Mucosa of stomach (tissue), 1 donor: Measurements from ENCODE around the gene HINFP.

ENCODE experiments used
- H3K27me3 ChIP-seq: one replicate; pipeline ENCODE4 v1.7.0; 2013; ENCODE audit warnings: mild to moderate bottlenecking, low read length; ENCODE audit not compliant: control insufficient read depth, insufficient read depth
- H3K36me3 ChIP-seq: one replicate; pipeline ENCODE4 v1.7.0; 2013; ENCODE audit warnings: low read length; ENCODE audit not compliant: control insufficient read depth, insufficient read depth
- H3K4me1 ChIP-seq: one replicate; pipeline ENCODE4 v1.7.0; 2013; ENCODE audit warnings: mild to moderate bottlenecking, low read length; ENCODE audit not compliant: control insufficient read depth, insufficient read depth
- H3K4me3 ChIP-seq: one replicate; pipeline ENCODE4 v1.7.0; 2013; ENCODE audit warnings: low read length
- H3K9ac ChIP-seq: one replicate; pipeline ENCODE4 v1.7.0; 2013; ENCODE audit warnings: mild to moderate bottlenecking, low read length, moderate library complexity
- H3K9me3 ChIP-seq: one replicate; pipeline ENCODE4 v1.7.0; 2013; ENCODE audit warnings: mild to moderate bottlenecking, low read length, moderate library complexity; ENCODE audit not compliant: control insufficient read depth
- donor health status: Pancreatic carcinoma.

HINFP gene

DNA sequence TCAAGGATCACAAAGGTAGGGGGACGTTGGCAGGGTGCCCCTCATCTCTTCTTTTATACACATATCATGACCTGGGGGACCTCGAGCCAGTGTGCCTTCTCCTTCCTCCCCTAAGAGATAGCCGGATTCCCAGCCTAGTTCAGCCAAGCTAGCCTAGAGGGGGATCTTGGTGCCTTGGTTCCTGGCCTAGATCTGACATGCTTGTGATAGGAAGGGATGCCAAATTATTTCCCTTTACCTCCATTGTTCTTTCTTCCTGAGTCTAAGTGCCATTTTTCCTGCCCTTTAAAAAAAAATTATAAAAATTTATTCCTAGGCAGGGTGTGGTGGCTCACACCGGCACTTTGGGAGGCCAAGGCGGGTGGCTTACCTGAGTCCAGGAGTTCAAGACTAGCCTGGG lies 7.0 kb upstream of the HINFP start:
- no peak overlapping the region for H3K9ac ChIP-seq
- peaks cover under 1% of the 10 kb centered on the region for H3K4me1 ChIP-seq
- peaks cover 15% of the 10 kb centered on the region for H3K36me3 ChIP-seq
- H3K9me3 ChIP-seq, result no peaks in the 10 kb centered on the region
- H3K27me3 ChIP-seq, result no peaks in the 10 kb centered on the region
- no peak overlapping the region for H3K4me3 ChIP-seq

DNA sequence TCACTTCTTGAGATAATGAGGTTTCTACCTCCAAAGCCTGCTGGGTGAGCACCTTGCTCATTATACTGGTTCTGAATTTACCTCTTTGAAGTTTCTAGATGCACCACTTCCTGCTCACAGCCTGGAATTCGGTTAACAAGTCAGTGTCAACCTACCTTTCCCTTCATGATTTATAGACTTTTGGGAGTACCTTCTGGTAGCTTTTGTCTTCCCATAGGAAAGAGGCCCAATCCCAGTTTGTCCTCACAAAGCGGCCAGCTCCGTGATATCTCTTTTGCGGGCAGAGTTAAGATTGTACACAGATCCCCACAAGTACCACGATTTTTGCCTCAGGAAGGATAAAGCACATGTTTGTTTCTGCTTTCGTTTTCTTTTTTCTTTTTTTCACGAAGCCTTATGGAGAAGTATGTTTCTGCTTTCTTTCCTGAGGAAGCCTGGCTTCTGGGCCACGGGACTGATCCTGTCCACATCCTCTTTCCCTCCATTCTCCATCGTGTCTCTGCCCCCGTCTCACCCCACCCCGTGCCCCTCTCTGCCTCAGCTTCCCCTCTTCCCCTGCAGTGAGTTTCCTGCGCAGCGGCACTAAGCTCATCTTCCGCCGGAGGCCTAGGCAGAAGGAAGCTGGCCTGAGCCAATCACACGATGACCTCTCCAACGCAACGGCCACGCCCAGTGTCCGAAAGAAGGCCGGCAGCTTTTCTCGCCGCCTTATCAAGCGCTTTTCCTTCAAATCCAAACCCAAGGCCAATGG lies 5.7 kb upstream of the HINFP start:
- H3K4me3 ChIP-seq, result no peak overlapping the region
- peaks cover 15% of the 10 kb centered on the region for H3K36me3 ChIP-seq
- no peak overlapping the region for H3K9ac ChIP-seq
- H3K4me1 ChIP-seq, result peaks cover 4% of the 10 kb centered on the region
- H3K27me3 ChIP-seq, result no peaks in the 10 kb centered on the region
- H3K9me3 ChIP-seq, result no peaks in the 10 kb centered on the region

DNA sequence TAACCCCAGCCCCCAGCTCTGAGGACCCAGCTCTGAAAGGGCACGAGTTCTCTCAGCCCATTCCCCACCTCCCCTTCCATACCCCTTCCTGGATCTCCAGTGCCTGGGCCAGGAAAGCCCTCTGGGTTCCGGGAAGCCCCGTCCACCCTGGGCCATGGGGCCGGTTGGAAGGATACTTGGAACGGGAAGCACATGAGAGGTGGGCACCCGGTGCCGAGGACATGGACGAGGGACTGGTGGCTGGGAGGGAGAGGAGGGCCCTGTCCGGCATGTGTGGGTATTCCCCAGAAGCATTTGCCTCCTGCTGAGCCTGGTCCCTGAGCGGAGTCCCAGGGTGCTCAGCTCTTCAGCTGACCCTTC lies 5.2 kb upstream of the HINFP start:
- H3K9me3 ChIP-seq, result no peaks in the 10 kb centered on the region
- H3K4me3 ChIP-seq, result no peak overlapping the region
- H3K9ac ChIP-seq, result no peak overlapping the region
- H3K27me3 ChIP-seq, result no peaks in the 10 kb centered on the region
- peaks cover 7% of the 10 kb centered on the region for H3K4me1 ChIP-seq
- H3K36me3 ChIP-seq, result peaks cover 15% of the 10 kb centered on the region

DNA sequence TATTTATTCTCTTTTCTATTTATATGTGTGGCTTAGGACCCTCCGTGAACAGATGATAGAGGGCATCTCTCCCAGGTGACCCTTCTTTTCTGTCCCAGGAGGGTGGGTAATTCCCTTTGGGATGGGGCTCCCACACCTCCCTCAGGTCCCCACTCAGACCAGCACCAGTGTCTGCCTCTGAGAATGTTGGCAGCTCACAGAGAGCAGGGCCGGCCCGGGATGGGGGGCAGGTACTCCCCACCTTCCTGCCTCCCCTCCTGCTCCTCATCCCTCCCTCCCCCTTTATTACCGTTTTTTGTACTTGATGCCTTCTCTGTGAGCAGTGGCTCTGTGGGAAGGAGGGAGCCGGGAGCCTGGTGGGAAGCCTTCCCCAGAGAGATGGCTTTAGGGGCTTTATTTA lies 4.8 kb upstream of the HINFP start:
- Histone ChIP-seq H3K27me3 (no peaks in the 10 kb centered on the region), H3K36me3 (peaks cover 12% of the 10 kb centered on the region), H3K4me3 (no peak overlapping the region), H3K9me3 (no peaks in the 10 kb centered on the region), H3K4me1 (peaks cover 7% of the 10 kb centered on the region), H3K9ac (no peak overlapping the region)

DNA sequence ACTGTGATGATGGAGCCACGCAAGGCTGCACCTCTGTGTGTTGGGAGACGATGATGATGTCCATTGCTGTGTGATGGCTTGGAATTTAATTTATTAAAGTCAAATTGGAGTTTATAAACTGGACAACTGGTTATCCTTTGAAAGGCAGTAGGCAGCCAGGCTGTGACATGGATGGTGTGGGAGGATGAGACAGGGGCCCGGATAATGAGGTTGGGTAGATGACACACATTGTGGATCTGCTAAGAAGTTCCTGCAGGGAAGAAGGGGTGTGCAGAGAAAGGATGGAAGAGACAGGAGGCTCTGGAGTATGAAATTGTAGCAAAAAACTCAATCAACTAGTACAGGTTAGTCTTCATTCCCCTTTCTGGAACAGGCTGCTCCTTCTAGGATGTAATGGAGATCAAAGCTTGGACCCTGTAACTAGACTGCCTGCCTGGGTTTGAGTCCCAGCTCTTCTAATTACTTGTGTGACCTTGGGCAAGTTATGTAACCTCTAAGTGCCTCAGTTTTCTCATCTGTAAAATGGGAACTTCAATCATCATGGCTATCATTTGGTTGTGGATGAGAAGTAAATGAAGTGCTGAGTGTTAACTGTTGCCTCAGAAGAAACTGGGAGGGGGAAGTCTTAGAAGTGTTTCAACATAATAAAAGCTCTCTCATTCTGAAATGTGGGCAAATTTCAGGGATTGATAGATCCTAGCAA lies 4.2 kb upstream of the HINFP start:
- Histone ChIP-seq H3K27me3 (no peaks in the 10 kb centered on the region), H3K9me3 (no peaks in the 10 kb centered on the region), H3K9ac (no peak overlapping the region), H3K4me3 (no peak overlapping the region), H3K4me1 (peaks cover 8% of the 10 kb centered on the region), H3K36me3 (peaks cover 7% of the 10 kb centered on the region)

DNA sequence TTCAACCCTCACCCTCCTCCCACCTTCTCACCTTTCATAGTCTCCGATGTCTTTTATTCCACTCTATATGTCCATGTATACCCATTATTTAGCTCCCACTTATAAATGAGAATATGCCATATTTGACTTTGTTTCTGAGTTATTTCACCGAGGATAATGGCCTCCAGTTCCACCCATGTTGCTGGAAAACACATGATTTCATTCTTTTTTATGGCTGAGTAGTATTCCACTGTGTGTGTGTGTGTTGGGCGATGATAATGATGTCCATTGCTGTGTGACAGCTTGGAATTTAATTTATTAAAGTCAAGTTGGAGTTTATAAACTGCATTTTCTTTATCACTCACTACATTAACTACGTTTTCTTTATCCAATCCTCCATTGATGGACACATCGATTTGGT lies 3.2 kb upstream of the HINFP start:
- Histone ChIP-seq H3K27me3 (no peaks in the 10 kb centered on the region), H3K9ac (no peak overlapping the region), H3K9me3 (no peaks in the 10 kb centered on the region), H3K36me3 (peaks cover 7% of the 10 kb centered on the region), H3K4me3 (no peak overlapping the region), H3K4me1 (peaks cover 12% of the 10 kb centered on the region)

DNA sequence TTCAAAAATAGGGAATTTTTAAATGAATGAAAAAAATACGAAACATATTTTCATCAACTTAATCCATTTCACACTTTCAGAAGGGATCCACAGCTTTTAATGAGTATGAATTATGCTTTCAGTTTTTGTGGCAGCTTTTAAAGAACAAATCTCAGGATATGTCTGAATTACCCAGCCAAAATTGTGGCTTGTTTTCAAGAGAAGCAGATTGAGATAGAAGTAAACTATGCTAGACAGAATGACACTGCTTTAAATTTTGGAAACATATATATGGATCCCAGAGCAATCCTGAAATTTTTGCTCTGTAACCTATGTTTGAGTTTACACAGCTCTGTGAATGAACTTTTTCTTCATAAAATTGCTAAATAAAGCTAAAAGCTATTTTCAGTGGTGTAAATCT lies 2.4 kb upstream of the HINFP start:
- Histone ChIP-seq H3K27me3 (no peaks in the 10 kb centered on the region), H3K4me1 (peaks cover 12% of the 10 kb centered on the region), H3K9ac (no peak overlapping the region), H3K36me3 (peaks cover 7% of the 10 kb centered on the region), H3K4me3 (no peak overlapping the region), H3K9me3 (no peaks in the 10 kb centered on the region)

DNA sequence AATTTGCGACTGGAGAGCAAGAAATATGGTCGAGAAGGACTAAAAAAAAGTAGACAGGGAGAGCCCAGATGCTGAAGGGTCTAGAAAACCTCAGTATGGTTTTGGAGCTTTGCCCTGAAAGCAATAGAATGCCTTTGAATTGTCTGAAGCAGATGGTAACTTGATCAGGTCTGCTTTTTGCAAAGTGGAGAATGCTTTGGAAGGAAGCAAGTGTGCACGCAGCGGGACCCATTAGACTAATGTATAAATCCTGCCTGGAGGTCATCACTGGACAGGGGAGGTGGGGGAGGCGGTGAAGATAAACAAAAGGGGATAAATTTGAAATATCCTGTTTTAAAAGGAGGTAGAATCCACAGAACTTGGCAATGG lies 757 bp upstream of the HINFP start:
- peaks cover 5% of the 10 kb centered on the region for H3K36me3 ChIP-seq
- H3K9me3 ChIP-seq, result no peaks in the 10 kb centered on the region
- H3K9ac ChIP-seq, result peak overlapping the region; percentile 89
- peak overlapping the region; percentile 78 for H3K4me3 ChIP-seq
- H3K4me1 ChIP-seq, result peaks cover 14% of the 10 kb centered on the region
- no peaks in the 10 kb centered on the region for H3K27me3 ChIP-seq

DNA sequence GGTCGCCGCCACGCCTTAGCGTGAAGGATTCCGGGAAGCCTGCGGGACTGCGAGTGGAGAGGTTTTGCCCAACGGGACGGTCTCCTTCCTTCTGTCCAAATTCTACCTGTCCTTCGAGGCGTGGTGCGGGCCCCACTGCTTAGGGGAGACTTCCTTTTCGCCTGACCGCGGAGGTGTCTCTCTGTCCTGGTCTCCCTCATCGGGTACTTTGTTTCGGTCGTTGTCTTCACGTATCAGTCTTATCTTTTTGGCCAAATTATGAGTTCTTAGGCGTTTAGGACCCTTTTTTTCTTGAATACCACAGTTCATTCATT lies 388 bp downstream of the HINFP start:
- H3K4me3 ChIP-seq, result peak overlapping the region; percentile 88
- no peaks in the 10 kb centered on the region for H3K27me3 ChIP-seq
- no peaks in the 10 kb centered on the region for H3K9me3 ChIP-seq
- peaks cover 23% of the 10 kb centered on the region for H3K4me1 ChIP-seq
- H3K36me3 ChIP-seq, result no peaks in the 10 kb centered on the region
- H3K9ac ChIP-seq, result peak overlapping the region; percentile 82

DNA sequence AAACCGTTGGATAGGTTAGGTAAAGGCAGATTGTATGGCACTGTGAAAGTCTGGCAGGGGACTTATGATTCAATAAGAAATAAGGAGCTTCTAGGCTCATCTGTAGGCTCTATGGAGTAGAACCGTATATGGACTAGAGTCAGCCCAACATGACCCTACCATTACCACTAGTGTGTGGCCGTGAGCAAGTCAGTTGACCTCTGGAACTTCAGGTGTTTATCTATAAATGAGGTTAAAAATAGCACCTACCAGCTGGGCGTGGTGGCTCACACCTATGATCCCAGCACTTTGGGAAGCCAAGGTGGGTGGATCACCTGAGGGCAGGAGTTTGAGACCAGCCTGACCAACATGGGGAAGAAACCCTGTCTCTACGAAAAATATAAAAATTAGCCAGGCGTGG lies 4.4 kb downstream of the HINFP start:
- peaks cover 20% of the 10 kb centered on the region for H3K4me1 ChIP-seq
- no peaks in the 10 kb centered on the region for H3K9me3 ChIP-seq
- no peaks in the 10 kb centered on the region for H3K36me3 ChIP-seq
- H3K4me3 ChIP-seq, result no peak overlapping the region
- H3K9ac ChIP-seq, result no peak overlapping the region
- H3K27me3 ChIP-seq, result no peaks in the 10 kb centered on the region

DNA sequence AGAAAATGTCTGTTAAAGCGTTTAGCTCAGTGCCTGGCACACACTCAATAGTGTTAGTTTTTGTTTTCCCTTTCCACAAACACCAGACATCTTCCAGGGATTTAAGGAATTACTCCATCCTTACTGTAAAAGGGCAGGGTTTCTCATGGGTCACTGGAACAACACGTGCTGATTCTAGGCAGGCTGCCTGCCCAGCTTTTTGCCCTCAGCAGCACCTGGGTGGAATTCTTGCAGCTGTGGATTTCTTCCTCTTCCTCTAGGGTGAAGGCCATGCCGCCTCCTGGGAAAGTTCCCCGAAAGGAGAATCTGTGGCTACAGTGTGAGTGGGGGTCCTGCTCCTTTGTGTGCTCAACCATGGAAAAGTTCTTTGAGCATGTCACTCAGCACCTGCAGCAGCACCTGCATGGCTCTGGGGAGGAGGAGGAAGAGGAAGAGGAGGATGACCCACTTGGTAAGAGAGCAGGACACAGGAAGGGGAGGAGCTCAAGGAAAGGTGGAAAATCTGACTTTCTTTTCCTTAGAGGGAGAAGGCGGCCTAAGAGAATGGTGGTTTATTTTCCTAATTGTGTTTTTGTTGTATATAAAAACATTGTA lies 5.4 kb downstream of the HINFP start:
- Histone ChIP-seq H3K9ac (no peak overlapping the region), H3K9me3 (no peaks in the 10 kb centered on the region), H3K36me3 (peaks cover 7% of the 10 kb centered on the region)

DNA sequence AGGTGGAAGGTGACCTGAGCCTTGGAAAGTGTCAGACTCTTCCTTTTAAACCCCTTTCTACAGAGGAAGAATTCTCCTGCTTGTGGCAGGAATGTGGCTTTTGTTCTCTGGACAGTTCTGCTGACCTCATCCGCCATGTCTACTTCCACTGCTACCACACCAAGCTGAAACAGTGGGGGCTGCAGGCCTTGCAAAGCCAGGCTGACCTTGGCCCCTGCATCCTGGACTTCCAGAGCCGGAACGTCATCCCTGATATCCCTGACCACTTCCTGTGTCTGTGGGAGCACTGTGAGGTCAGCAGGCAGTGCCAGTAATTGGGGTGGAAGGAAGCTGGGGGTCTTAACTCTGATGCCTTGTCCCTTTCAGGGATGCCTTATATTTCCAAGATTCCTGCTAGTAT lies 9.3 kb downstream of the HINFP start:
- Histone ChIP-seq H3K9ac (no peak overlapping the region), H3K27me3 (no peaks in the 10 kb centered on the region), H3K36me3 (peaks cover 20% of the 10 kb centered on the region), H3K4me3 (no peak overlapping the region), H3K9me3 (no peaks in the 10 kb centered on the region), H3K4me1 (peaks cover 12% of the 10 kb centered on the region)

More for the DNA sequence above, 5.4 kb downstream of the HINFP start:
- Histone ChIP-seq H3K27me3 (no peaks in the 10 kb centered on the region), H3K4me3 (no peak overlapping the region), H3K4me1 (peaks cover 18% of the 10 kb centered on the region)
